Activated CD8-positive, alpha-beta T cell treated with anti-CD3 and anti-CD28 coated beads for 36 hours (primary cell): ENCODE data around the gene PSMB11. TPM values are rescaled to one million over a fixed set of nuclear protein-coding genes. Genes with fewer than 3 reads are reported as not detected.

Experiments used
- ATAC-seq: fragments of 200-7000 bp; cut with Tn5 transposase; one replicate; pipeline ENCODE4 v1.10.0; 2021; ENCODE audit warnings: mild to moderate bottlenecking, moderate library complexity
- CTCF ChIA-PET: fragments of 350-600 bp; sonication (Branson Sonifier 250); formaldehyde crosslinking; loops from one replicate; lab custom pipeline; 2021; ENCODE audit warnings: antibody characterized with exemption; lab: Charles Lee
- POLR2A ChIA-PET: fragments of 350-600 bp; sonication (Branson Sonifier 250); formaldehyde crosslinking; loops from one replicate; lab custom pipeline; 2021; ENCODE audit warnings: antibody characterized with exemption; lab: Charles Lee
- DNase-seq: peaks from one replicate; pipeline ENCODE4 v3.0.0-alpha.2; 2020
- H3K27ac Mint-ChIP-seq: one replicate; pipeline ENCODE4 v1.8.0; 2021; ENCODE audit warnings: mild to moderate bottlenecking, mixed read lengths
- H3K27me3 Mint-ChIP-seq: one replicate; pipeline ENCODE4 v1.8.0; 2021; ENCODE audit warnings: mixed read lengths
- H3K36me3 Mint-ChIP-seq: one replicate; pipeline ENCODE4 v1.8.0; 2021; ENCODE audit warnings: low read depth, mixed read lengths
- H3K4me1 Mint-ChIP-seq: one replicate; pipeline ENCODE4 v1.8.0; 2021; ENCODE audit warnings: low read depth, mixed read lengths
- H3K4me3 Mint-ChIP-seq: one replicate; pipeline ENCODE4 v1.8.0; 2021; ENCODE audit warnings: mild to moderate bottlenecking, moderate library complexity, mixed read lengths
- H3K9me3 Mint-ChIP-seq: one replicate; pipeline ENCODE4 v1.8.0; 2021; ENCODE audit warnings: mixed read lengths
- intact Hi-C: fragments of 100-400 bp; cut with micrococcal nuclease; formaldehyde crosslinking; loops from one replicate; pipeline ENCODE4 v1.10.0; 2022
- total RNA-seq, 2 experiments: library from RNA; stranded (reverse); gene quantifications; one replicate each; pipeline ENCODE4 v1.2.3, GENCODE V29; 2021
- TF ChIP-seq, protein P1 (sequence below): fragments of 200-600 bp; IDR thresholded peaks from one replicate; pipeline ENCODE4 v1.8.0; 2022; ENCODE audit warnings: antibody characterized with exemption, mild to moderate bottlenecking

PSMB11 gene, protein sequence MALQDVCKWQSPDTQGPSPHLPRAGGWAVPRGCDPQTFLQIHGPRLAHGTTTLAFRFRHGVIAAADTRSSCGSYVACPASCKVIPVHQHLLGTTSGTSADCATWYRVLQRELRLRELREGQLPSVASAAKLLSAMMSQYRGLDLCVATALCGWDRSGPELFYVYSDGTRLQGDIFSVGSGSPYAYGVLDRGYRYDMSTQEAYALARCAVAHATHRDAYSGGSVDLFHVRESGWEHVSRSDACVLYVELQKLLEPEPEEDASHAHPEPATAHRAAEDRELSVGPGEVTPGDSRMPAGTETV
- not detected for total RNA-seq

DNA sequence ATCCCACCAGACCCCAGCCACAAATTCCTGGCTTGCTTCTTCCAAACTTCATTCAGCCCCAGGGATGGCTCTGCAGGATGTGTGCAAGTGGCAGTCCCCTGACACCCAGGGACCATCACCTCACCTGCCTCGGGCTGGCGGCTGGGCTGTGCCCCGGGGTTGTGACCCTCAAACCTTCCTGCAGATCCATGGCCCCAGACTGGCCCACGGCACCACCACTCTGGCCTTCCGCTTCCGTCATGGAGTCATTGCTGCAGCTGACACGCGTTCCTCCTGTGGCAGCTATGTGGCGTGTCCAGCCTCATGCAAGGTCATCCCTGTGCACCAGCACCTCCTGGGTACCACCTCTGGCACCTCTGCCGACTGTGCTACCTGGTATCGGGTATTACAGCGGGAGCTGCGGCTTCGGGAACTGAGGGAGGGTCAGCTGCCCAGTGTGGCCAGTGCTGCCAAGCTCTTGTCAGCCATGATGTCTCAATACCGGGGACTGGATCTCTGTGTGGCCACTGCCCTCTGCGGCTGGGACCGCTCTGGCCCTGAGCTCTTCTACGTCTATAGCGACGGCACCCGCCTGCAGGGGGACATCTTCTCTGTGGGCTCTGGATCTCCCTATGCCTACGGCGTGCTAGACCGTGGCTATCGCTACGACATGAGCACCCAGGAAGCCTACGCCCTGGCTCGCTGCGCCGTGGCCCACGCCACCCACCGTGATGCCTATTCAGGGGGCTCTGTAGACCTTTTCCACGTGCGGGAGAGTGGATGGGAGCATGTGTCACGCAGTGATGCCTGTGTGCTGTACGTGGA lies at the start of gene PSMB11:
Gene PSMB11 (plus strand): TSS at position 51 of the 804 bp plus-strand sequence. CDS start 14 bp downstream, at position 65.
- Mint-ChIP-seq H3K4me1 (no peaks in the 10 kb centered on the region), H3K27me3 (no peaks in the 10 kb centered on the region), H3K4me3 (no peak within 1 kb of the TSS), H3K9me3 (no peaks in the 10 kb centered on the region), H3K36me3 (no peaks in the 10 kb centered on the region), H3K27ac (no peak within 1 kb of the TSS)
- CTCF ChIA-PET: interaction anchor here (0.9 to 4.2 kb wide), 9 partner anchors 9 to 79 kb away, joined by 3 to 15 read pairs (median 3); partner anchors contain the start of gene CDH24
- ATAC-seq: no peak
- POLR2A ChIA-PET: interaction anchor here (0.8 to 1.6 kb wide), 2 partner anchors 8 to 16 kb away, joined by 3 to 4 read pairs; partner anchors contain the start of gene CDH24
- TF ChIP-seq, protein P1, sequence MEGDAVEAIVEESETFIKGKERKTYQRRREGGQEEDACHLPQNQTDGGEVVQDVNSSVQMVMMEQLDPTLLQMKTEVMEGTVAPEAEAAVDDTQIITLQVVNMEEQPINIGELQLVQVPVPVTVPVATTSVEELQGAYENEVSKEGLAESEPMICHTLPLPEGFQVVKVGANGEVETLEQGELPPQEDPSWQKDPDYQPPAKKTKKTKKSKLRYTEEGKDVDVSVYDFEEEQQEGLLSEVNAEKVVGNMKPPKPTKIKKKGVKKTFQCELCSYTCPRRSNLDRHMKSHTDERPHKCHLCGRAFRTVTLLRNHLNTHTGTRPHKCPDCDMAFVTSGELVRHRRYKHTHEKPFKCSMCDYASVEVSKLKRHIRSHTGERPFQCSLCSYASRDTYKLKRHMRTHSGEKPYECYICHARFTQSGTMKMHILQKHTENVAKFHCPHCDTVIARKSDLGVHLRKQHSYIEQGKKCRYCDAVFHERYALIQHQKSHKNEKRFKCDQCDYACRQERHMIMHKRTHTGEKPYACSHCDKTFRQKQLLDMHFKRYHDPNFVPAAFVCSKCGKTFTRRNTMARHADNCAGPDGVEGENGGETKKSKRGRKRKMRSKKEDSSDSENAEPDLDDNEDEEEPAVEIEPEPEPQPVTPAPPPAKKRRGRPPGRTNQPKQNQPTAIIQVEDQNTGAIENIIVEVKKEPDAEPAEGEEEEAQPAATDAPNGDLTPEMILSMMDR: no peak
- intact Hi-C loops: no loop called here
- no peak for DNase-seq

GRCh38 chr14:22993517-22993916 lies 48.5 kb upstream of the PSMB11 start:
- Mint-ChIP-seq H3K9me3 (no peaks in the 10 kb centered on the region), H3K27ac (no peak overlapping the region), H3K4me1 (peaks cover 3% of the 10 kb centered on the region), H3K4me3 (no peak overlapping the region), H3K27me3 (no peaks in the 10 kb centered on the region), H3K36me3 (peaks cover 2% of the 10 kb centered on the region)
- POLR2A ChIA-PET: interaction anchor here (0.6 to 1.2 kb wide), 5 partner anchors 14 to 448 kb away, joined by 3 to 4 read pairs (median 3); no protein-coding TSS in a partner anchor
- ATAC-seq (no peak), DNase-seq (no peak)
- TF ChIP-seq, protein P1: no peak
- CTCF ChIA-PET: interaction anchor here (0.8 to 8.0 kb wide), 17 partner anchors 8 to 435 kb away, joined by 3 to 289 read pairs (median 14); partner anchors contain the start of genes AJUBA and CDH24
- intact Hi-C loops: no loop called here

- Mint-ChIP-seq H3K9me3 (no peaks in the 10 kb centered on the region), H3K27ac (no peak overlapping the region), H3K4me1 (peaks cover 3% of the 10 kb centered on the region), H3K4me3 (no peak overlapping the region), H3K27me3 (no peaks in the 10 kb centered on the region), H3K36me3 (peaks cover 2% of the 10 kb centered on the region)
- DNase-seq (peak; percentile 57), ATAC-seq (peak; percentile 94)
- CTCF ChIA-PET: interaction anchor here (0.7 to 8.0 kb wide), 34 partner anchors 9 to 1094 kb away, joined by 3 to 289 read pairs (median 7); partner anchors contain the start of genes ACIN1, AJUBA, C14orf119 and CDH24
- TF ChIP-seq, protein P1: peak; percentile 59
- intact Hi-C loops: loop anchor here (1.0 kb wide), 1 partner anchor 61 kb away; no protein-coding TSS in a partner anchor
- POLR2A ChIA-PET: interaction anchor here (0.6 to 5.1 kb wide), 12 partner anchors 9 to 1283 kb away, joined by 3 to 32 read pairs (median 4); partner anchors contain the start of genes ACIN1 and C14orf119
Observed at GRCh38 chr14:22994762-22995275, 47.2 kb upstream of the PSMB11 start.

DNA sequence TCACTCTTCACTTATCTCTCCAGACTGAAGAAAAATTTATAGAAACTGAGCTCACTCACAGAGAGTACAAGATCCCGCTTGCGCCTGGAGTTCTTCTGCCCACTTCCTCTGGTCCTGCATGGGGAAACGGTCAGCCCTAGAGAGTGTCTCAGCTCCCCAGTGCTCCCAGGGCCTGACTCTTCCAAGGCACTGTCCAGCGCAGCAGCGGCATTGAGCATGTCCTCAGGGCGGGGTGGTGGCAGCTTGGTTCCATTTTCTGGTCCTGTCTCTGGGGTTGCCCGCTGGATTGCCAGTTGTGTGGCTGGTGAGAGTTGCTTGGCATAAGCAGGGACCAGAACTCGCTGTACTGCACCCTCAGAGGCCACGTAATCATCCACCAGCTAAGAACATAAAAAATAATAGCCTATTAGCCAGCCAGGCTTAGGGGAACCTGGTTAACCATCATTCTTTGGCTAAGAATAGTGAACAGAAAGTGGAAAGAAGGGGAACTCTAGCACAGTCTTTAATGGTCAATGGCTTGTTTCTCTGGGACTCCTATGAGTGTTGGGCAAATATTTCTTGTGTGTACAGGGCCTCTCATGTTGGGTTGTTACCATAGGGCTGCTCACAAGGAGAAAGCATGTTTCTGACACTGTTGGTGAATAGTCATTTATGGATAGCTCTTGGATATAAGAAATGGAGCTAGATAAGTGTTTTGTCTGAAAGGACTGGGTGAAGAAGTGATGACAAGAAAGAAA lies 46.0 kb upstream of the PSMB11 start:
- peaks cover 7% of the 10 kb centered on the region for H3K4me1 Mint-ChIP-seq
- H3K27me3 Mint-ChIP-seq: no peaks in the 10 kb centered on the region
- TF ChIP-seq, protein P1: no peak
- H3K9me3 Mint-ChIP-seq: no peaks in the 10 kb centered on the region
- POLR2A ChIA-PET: interaction anchor here (0.6 to 5.1 kb wide), 10 partner anchors 11 to 1076 kb away, joined by 3 to 32 read pairs (median 4); no protein-coding TSS in a partner anchor
- peaks cover 2% of the 10 kb centered on the region for H3K36me3 Mint-ChIP-seq
- H3K4me3 Mint-ChIP-seq: no peak overlapping the region
- ATAC-seq: no peak
- CTCF ChIA-PET: interaction anchor here (0.9 to 8.0 kb wide), 20 partner anchors 8 to 99 kb away, joined by 3 to 289 read pairs (median 12); partner anchors contain the start of genes ACIN1, AJUBA, C14orf119 and CDH24
- H3K27ac Mint-ChIP-seq: no peak overlapping the region
- intact Hi-C loops: no loop called here
- DNase-seq: no peak
